HG02623 (cell line): ENCODE results near the gene ALG1.
"Not testable (repeated sequence)": the region's sequence is repeated elsewhere in the genome, so short reads cannot be mapped to it uniquely, and the experiment has no call there.

Experiments
- ATAC-seq: cut with Tn5 transposase; IDR thresholded peaks from one replicate; pipeline ENCODE4 v1.9.1; 2021; ENCODE audit warnings: moderate library complexity; ENCODE audit not compliant: unreplicated experiment

Gene ALG1

DNA sequence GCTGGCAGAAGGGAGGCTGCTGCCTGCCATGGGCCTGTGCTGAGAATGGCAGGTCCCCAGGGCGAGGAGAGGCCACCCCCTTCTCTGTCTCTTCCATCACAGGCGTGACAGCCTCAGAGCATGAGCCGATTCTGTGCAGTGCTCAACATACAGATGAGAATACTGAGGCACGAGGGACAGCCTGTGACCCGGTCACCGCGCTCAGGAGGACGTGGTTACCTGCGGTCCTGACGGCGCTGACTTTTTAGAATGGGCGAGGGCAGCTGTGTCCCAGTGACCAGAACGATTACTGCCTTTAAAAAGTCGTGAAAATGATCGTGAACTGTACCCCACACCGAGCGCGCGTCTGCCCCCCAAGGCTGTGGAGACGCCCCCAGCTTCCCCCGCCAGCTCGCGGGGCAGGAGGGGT is 25.4 kb downstream of the ALG1 start:
- ATAC-seq = not testable (repeated sequence)

- peak; percentile 94 for ATAC-seq
These were observed 26.0 kb downstream of the ALG1 start, which contains the start of gene EEF2KMT for GRCh38 chr16:5097470-5098220. Gene EEF2KMT (minus strand): TSS chr16:5097795. CDS start chr16:5097739, 56 bp downstream.

GRCh38 chr16:5098221-5099159 is 26.8 kb downstream of the ALG1 start:
- peak; percentile 62 for ATAC-seq

- ATAC-seq = not testable (repeated sequence)
These were observed 27.5 kb downstream of the ALG1 start for GRCh38 chr16:5099174-5099573.

- ATAC-seq = not testable (repeated sequence)
These were observed 31.8 kb downstream of the ALG1 start for GRCh38 chr16:5103296-5104032.

DNA sequence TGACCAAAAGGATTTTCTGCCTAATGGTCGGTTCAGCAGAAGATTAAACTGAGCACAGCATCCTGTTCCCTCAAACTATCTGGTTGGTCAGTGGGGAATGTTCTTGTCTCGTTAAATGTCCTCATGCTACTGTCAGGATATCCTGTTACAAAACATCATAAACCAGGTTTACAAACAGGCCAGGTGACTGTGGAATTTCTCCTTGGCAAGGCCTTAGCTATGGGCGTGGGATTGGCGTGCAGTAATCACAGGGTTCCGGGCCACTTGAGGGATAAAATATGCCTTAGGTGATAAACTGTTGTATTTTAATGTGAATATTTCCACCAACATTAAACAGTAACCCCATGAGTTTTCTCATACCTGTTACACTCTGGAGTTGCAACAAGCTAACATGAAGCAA is 33.4 kb downstream of the ALG1 start:
- ATAC-seq = not testable (repeated sequence)

GRCh38 chr16:5108505-5109158 is 37.0 kb downstream of the ALG1 start:
- ATAC-seq = no peak

DNA sequence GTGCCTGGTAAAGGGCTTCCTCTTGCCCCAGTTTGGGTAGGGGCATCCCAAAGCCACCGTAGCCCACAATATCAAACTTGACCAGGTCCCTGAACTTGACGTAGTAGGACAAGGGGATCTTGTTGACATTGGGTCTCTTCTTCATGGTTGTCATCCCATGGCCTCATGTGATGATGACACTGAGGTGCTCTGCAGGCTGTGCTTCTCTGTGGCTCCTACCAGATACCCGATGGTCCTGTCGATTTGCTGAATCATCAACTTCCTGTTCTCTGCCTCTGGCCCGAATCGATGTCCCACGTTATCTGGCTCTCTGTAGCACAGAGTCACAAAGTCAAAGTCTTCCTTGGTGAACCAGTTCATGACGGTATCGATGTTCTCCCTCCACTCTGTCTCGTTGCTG is 39.3 kb downstream of the ALG1 start:
- not testable (repeated sequence) for ATAC-seq

DNA sequence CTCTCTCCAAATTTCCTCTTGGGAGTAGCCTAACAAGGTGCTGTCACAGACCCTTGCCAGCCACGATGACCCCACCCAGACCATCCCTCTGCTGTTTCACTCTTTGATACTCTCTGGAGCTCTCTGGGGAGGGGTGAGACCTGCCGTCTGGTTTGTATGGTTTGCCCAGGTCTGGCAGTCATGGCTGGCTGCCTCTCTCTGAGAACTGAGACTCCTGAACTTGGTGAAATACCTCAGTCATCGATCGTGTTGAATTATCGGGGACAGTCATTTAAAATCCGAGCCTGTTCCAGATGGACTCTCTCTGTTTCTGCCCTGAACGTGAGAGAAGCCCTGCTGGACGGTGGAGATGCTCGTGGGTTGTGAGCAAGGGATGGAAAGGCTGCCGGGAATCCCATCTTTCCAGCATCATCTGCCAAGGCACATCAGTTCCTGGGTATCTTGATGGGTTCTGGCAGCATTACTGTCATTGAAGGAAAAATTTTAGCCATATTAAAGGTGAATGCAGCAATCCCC is 45.2 kb downstream of the ALG1 start:
- not testable (repeated sequence) for ATAC-seq

GRCh38 chr16:5117300-5118087 is 45.9 kb downstream of the ALG1 start:
- not testable (repeated sequence) for ATAC-seq

- not testable (repeated sequence) for ATAC-seq
These were observed 59.9 kb downstream of the ALG1 start for GRCh38 chr16:5131467-5132004.

DNA sequence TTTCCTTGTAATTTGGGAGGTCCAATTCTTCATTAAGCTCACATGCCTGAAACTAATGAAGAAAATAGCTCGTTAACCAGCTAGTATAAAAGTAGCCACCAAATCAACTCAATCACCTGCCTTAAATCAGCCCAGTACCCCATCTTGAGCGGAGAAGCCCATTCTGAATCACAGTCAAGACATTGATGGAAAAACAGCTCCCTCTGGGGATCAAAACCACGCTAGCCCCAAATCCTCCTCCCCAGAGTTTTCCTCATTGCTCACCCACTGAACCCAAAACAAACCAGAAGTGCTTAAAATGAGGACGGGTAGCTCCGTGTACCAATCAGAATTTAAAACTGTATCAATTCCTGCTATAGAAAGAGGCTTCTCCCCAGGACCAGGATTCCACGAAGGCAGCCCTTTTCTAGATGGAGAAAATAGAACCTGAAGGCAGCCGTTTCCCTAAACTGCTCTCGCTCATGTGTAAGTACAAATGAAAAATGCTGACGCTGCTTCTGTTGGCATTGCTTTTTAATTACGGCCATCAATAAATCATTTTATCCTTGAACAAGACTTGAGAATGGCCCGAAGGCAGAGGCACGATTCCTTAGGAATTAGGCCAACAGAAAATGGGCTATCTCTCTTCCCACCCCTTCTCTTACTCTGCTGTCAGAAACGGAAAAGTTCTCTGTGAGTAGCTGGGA is 61.4 kb downstream of the ALG1 start:
- not testable (repeated sequence) for ATAC-seq

GRCh38 chr16:5134739-5135452 is 63.3 kb downstream of the ALG1 start:
- not testable (repeated sequence) for ATAC-seq
